ENCODE measurements around the gene NPAT. TPM values are rescaled to one million over a fixed set of nuclear protein-coding genes. Genes with fewer than 3 reads are reported as not detected.
"Not testable (repeated sequence)": the region's sequence is repeated elsewhere in the genome, so short reads cannot be mapped to it uniquely, and the experiment has no call there.

Gene NPAT
- total RNA-seq, 1 donor from 2014 or later: 6.3 TPM

- DNase-seq: no peak
- H3K4me3 ChIP-seq: no peak overlapping the region
- intact Hi-C loops (cut with micrococcal nuclease): no loop called here
- peaks cover 76% of the 10 kb centered on the region for H3K36me3 ChIP-seq
- no peaks in the 10 kb centered on the region for H3K9me3 ChIP-seq (replicated peaks)
- no peaks in the 10 kb centered on the region for H3K27me3 ChIP-seq (ENCODE audit: low read depth)
- H3K4me1 ChIP-seq: peaks cover 5% of the 10 kb centered on the region
- H3K27ac ChIP-seq (replicated peaks): no peak overlapping the region
- TF ChIP-seq CTCF (IDR thresholded peaks at IDR 0.05; ENCODE audit: borderline replicate concordance): no peak
Observed at GRCh38 chr11:108193725-108194124, 28.7 kb downstream of the NPAT start.

- no peak for DNase-seq
- no peak overlapping the region for H3K4me3 ChIP-seq
- H3K27ac ChIP-seq (replicated peaks): no peak overlapping the region
- peaks cover 76% of the 10 kb centered on the region for H3K36me3 ChIP-seq
- TF ChIP-seq CTCF (IDR thresholded peaks at IDR 0.05; ENCODE audit: borderline replicate concordance): no peak
- no peaks in the 10 kb centered on the region for H3K27me3 ChIP-seq (ENCODE audit: low read depth)
- intact Hi-C loops (cut with micrococcal nuclease): no loop called here
- H3K9me3 ChIP-seq (replicated peaks): no peaks in the 10 kb centered on the region
- no peaks in the 10 kb centered on the region for H3K4me1 ChIP-seq
Observed at GRCh38 chr11:108177570-108177969, 44.9 kb downstream of the NPAT start.

- H3K4me3 ChIP-seq: peak overlapping the region; percentile 42
- H3K27me3 ChIP-seq (ENCODE audit: low read depth): no peaks in the 10 kb centered on the region
- intact Hi-C loops (cut with micrococcal nuclease): no loop called here
- H3K4me1 ChIP-seq: peaks cover 23% of the 10 kb centered on the region
- no peak for TF ChIP-seq CTCF (IDR thresholded peaks at IDR 0.05; ENCODE audit: borderline replicate concordance)
- peaks cover 69% of the 10 kb centered on the region for H3K36me3 ChIP-seq
- H3K27ac ChIP-seq (replicated peaks): peak overlapping the region; percentile 52
- no peak for DNase-seq
- no peaks in the 10 kb centered on the region for H3K9me3 ChIP-seq (replicated peaks)
Observed at GRCh38 chr11:108170184-108170583, 52.3 kb downstream of the NPAT start.

- H3K4me1 ChIP-seq: peaks cover 23% of the 10 kb centered on the region
- no peaks in the 10 kb centered on the region for H3K27me3 ChIP-seq (ENCODE audit: low read depth)
- H3K27ac ChIP-seq (replicated peaks): no peak overlapping the region
- no peak overlapping the region for H3K4me3 ChIP-seq
- peaks cover 82% of the 10 kb centered on the region for H3K36me3 ChIP-seq
- TF ChIP-seq CTCF (IDR thresholded peaks at IDR 0.05; ENCODE audit: borderline replicate concordance): no peak
- H3K9me3 ChIP-seq (replicated peaks): no peaks in the 10 kb centered on the region
- intact Hi-C loops (cut with micrococcal nuclease): no loop called here
- DNase-seq: no peak
Observed at GRCh38 chr11:108167624-108168023, 54.8 kb downstream of the NPAT start.

GRCh38 chr11:108162878-108163277 lies 59.6 kb downstream of the NPAT start:
- intact Hi-C loops (cut with micrococcal nuclease); H3K4me1 ChIP-seq; H3K4me3 ChIP-seq; H3K27ac ChIP-seq (replicated peaks); H3K27me3 ChIP-seq (ENCODE audit: low read depth); H3K9me3 ChIP-seq (replicated peaks); DNase-seq: not testable (repeated sequence)
- H3K36me3 ChIP-seq: peaks cover 98% of the 10 kb centered on the region

- H3K36me3 ChIP-seq: peaks cover 92% of the 10 kb centered on the region
- H3K4me1 ChIP-seq: no peaks in the 10 kb centered on the region
- no peaks in the 10 kb centered on the region for H3K9me3 ChIP-seq (replicated peaks)
- no peak for DNase-seq
- intact Hi-C loops (cut with micrococcal nuclease): no loop called here
- no peak for TF ChIP-seq CTCF (IDR thresholded peaks at IDR 0.05; ENCODE audit: borderline replicate concordance)
- no peaks in the 10 kb centered on the region for H3K27me3 ChIP-seq (ENCODE audit: low read depth)
- H3K27ac ChIP-seq (replicated peaks): no peak overlapping the region
- no peak overlapping the region for H3K4me3 ChIP-seq
Observed at GRCh38 chr11:108160970-108161566, 61.4 kb downstream of the NPAT start.
